Measurements from ENCODE around the gene KCNAB3.
"Not testable (repeated sequence)": the region's sequence is repeated elsewhere in the genome, so short reads cannot be mapped to it uniquely, and the experiment has no call there.

Gene KCNAB3

DNA sequence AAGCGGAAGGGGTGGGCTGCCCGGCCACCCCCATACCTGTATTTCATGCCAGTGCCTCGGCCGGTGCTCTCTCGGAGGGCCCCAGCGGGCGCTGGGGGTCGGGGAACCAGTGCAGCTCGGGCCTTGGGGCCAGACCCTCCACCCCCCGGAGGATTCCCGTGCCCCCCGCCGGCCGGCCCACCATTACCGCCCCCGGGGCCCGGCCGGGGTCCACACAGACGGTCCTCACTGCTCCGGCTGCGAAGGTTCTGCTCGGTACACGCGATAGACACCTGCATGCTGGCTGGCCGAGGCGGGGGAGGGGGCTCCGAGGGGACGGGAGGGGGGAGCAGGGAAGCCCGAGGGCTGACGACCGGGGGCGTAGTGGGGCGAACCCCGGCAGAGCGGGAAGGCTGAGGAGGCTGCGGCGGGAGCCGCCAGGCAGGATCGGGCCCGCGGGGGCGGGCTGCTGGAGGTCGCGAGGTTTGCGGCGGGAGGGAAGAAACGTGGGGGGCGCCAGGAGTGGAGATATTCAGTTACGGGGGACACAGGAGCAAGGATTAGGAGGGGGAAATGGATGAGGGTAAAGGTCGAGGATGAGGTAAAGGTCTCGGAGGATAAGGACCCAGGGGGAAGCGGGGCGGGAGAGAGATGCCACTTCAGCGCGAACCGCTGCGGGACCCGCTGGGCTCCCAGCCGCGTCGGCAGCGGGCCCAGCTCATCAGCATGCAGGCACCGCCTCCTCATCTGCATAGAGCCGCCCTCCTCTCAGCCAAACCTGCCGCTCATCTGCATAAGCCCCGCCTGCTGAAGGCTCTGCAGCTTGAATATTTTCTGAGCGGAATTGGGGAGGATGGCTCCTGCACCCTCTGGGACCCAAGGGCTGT is at the start of gene KCNAB3:
Gene KCNAB3 (minus strand): TSS at position 699 of the 866 bp plus-strand sequence. CDS start 421 bp downstream, at position 278.
- in situ Hi-C loops (cut with MboI; ENCODE audit: low sequenced_read_pairs) = no loop called here

- in situ Hi-C loops (cut with MboI; ENCODE audit: low sequenced_read_pairs) = no loop called here
Observed at GRCh38 chr17:7977805-7978204, 48.1 kb upstream of the KCNAB3 start.

- in situ Hi-C loops (cut with MboI; ENCODE audit: low sequenced_read_pairs) = no loop called here
Observed at GRCh38 chr17:7977039-7977438, 47.4 kb upstream of the KCNAB3 start.

DNA sequence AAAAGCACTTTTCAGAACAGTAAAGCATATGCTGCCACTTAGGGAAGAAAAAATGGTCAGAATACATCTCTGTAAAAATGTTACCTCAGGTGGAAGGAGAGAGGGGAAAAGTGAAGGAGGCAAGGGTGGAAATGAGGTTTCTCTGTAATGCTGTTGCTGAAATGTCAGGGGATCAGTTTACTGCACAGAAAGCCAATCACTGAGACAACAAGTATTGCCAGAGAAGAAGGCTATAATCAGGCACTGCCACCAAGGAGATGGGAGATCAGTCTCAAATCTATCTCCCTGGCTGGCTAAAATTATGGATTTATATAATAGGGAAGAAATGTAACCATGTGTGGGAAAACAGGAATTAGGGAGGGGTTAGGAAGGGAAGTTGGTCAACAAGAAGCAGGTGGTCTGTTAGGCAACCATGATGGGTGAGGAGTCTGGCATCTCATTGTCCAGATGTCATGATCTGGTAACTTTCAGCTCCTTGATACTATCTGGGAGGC is 45.0 kb upstream of the KCNAB3 start:
- in situ Hi-C loops (cut with MboI; ENCODE audit: low sequenced_read_pairs) = no loop called here

- in situ Hi-C loops (cut with MboI; ENCODE audit: low sequenced_read_pairs) = no loop called here
Observed at GRCh38 chr17:7972131-7972785, 42.6 kb upstream of the KCNAB3 start.

GRCh38 chr17:7971651-7972050 is 42.0 kb upstream of the KCNAB3 start:
- in situ Hi-C loops (cut with MboI; ENCODE audit: low sequenced_read_pairs) = no loop called here

GRCh38 chr17:7969433-7969832 is 39.8 kb upstream of the KCNAB3 start:
- in situ Hi-C loops (cut with MboI; ENCODE audit: low sequenced_read_pairs) = no loop called here

DNA sequence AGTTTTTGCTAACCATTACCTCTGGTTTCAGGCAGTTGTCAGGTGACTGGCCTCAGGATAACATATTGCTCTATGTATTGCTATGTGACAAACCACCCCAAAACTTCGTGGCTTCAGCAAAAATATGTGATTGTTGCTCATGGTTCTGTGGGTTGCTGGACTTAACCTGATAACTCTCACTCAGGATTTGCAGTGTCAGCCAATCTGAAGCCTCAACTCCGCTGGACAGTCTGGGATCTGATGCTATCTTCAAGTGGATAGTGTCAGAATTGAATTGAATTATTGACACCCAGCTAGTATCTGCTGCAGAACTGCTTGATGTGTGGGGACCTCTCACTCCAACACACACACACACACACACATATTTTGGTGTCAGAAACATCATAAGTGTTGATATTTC is 38.1 kb upstream of the KCNAB3 start:
- in situ Hi-C loops (cut with MboI; ENCODE audit: low sequenced_read_pairs) = no loop called here

DNA sequence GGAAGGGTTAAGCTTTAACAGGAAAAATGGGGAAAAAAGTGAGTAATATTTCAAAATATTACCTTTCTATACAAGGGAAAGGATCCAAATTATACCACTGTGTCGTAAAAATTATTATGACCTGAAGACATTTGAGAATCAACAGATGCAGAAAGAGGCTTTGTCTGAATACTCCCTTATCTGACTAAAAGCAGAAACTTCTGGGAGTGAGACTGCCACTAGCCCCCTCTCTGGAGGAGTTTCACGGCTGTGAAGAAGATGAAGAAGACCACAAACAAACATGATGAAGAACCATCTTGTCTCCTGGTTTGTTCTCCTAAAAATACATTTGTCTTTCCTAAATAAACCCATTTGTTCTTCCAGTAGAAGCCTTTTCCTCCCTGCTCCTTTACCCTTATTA is 31.8 kb upstream of the KCNAB3 start:
- in situ Hi-C loops (cut with MboI; ENCODE audit: low sequenced_read_pairs) = no loop called here

GRCh38 chr17:7959503-7960253 is 30.0 kb upstream of the KCNAB3 start:
- in situ Hi-C loops (cut with MboI; ENCODE audit: low sequenced_read_pairs) = no loop called here

GRCh38 chr17:7956228-7956965 is 26.7 kb upstream of the KCNAB3 start:
- in situ Hi-C loops (cut with MboI; ENCODE audit: low sequenced_read_pairs) = no loop called here

GRCh38 chr17:7955414-7956227 is 26.0 kb upstream of the KCNAB3 start:
- in situ Hi-C loops (cut with MboI; ENCODE audit: low sequenced_read_pairs) = no loop called here

GRCh38 chr17:7953266-7953665 is 23.6 kb upstream of the KCNAB3 start:
- in situ Hi-C loops (cut with MboI; ENCODE audit: low sequenced_read_pairs) = not testable (repeated sequence)

- in situ Hi-C loops (cut with MboI; ENCODE audit: low sequenced_read_pairs) = no loop called here
Observed at GRCh38 chr17:7951143-7951792, 21.6 kb upstream of the KCNAB3 start.

DNA sequence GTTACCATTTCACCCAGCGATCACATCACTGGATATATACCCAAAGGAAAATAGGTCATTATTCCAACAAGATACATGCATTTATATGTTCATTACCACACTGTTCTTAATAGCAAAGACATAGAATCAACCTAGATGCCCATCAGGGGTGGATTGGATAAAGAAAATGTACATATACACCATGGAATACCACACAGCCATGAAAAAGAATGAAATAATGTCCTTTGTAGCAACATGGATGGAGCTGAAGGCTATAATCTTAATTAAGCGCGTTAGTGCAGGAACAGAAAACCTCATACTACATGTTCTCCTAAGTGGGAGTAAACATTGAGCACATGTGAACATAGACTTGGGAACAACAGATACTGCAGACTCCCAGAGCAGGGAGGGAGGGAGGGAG is 20.9 kb upstream of the KCNAB3 start:
- in situ Hi-C loops (cut with MboI; ENCODE audit: low sequenced_read_pairs) = no loop called here

DNA sequence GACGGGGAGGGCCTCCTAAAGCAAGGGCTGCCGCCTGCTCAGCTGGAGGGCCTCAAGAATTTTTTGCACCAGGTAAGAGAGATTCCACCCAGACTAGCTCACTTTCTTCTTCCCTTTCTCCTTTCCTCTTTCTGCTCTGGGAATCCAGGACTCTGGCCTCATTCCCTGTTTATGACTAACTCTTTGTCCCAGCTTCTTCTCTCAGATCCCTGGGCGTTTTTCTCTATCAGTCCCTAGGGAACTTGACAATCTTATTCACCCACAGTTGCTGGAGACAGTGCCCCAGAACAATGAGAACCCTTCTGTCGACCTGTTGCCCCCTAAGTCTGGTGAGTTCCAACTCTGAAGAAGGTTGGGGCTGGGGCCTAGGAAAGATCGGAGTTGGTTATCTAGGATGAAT is 18.0 kb upstream of the KCNAB3 start:
- in situ Hi-C loops (cut with MboI; ENCODE audit: low sequenced_read_pairs) = no loop called here

DNA sequence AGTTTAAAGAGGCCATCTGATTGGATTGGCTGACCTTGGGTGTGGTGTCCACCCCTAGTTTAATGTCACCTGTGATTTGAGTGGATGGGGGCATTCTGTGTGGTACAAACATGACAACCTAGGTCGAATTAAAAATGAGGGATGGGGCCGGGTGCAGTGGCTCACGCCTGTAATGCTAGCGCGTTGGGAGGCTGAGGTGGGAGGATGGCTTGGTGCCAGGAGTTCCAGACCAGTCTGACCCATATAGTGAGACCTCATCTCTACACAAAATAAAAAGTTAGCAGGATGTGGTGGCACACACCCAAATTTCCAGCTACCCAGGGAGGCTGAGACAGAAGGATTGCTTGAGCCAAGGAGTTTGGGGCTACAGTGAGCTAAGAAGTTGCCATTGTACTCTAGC is 16.8 kb upstream of the KCNAB3 start:
- in situ Hi-C loops (cut with MboI; ENCODE audit: low sequenced_read_pairs) = no loop called here

DNA sequence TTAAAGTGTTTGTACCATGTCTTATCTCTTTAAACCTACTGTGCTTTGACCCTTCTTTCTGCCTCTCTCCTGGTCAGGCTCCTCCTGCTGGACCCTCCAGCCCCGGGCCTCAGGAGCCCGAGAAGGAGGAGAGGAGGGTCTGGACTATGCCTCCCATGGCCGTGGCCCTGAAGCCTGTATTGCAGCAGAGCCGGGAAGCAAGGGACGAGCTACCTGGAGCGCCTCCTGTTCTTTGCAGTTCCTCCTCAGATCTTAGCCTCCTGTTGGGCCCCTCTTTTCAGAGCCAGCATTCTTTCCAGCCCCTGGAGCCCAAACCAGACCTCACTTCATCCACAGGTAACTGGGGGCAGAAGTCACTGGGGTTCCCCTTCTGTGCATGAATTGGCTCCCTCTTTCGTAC is 16.0 kb upstream of the KCNAB3 start:
- in situ Hi-C loops (cut with MboI; ENCODE audit: low sequenced_read_pairs) = no loop called here

DNA sequence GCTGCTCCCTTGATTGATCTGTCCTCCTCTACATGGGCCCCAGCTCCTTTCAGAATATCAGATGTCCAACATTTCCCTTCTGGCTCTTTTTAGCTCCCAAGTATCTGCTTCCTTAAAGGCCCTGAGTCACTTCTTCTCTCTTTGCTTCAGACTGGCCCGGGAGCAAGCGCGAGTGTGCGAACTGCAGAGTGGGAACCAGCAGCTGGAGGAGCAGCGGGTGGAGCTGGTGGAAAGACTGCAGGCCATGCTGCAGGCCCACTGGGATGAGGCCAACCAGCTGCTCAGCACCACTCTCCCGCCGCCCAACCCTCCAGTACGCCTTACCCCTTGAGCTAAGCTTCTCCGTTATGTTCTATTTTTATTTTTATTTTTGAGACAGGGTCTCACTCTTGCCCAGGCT is 14.7 kb upstream of the KCNAB3 start:
- in situ Hi-C loops (cut with MboI; ENCODE audit: low sequenced_read_pairs) = no loop called here
